B cell (primary cell): ENCODE data around the gene CD63.

Experiments
- CTCF ChIP-seq: fragments of 200-600 bp; IDR thresholded peaks from one replicate; pipeline ENCODE4 v1.8.0; 2022; ENCODE audit warnings: antibody characterized with exemption, mild to moderate bottlenecking
- EZH2 ChIP-seq: IDR thresholded peaks from 2 replicates; pipeline ENCODE4 v1.6.1; 2012; ENCODE audit warnings: borderline replicate concordance, low read depth, mild to moderate bottlenecking, moderate library complexity, low read length; ENCODE audit not compliant: insufficient read depth, poor library complexity, severe bottlenecking

GRCh38 chr12:55732288-55732687, 3.5 kb upstream of the CD63 start:
- no peak for TF ChIP-seq CTCF
- TF ChIP-seq EZH2, result no peak
